GM19193 (cell line): Measurements from ENCODE around the gene POLD1.

Source experiments
- POLR2A ChIP-seq: IDR thresholded peaks from 4 replicates; pipeline ENCODE4 v1.6.1; 2011; ENCODE audit not compliant: insufficient read depth, insufficient read length; ENCODE audit errors: extremely low read depth

The POLD1 gene

GRCh38 chr19:50383852-50384684 is at the start of gene POLD1:
POLD1 (plus strand) TSS chr19:50384347; CDS start chr19:50398852, 14,505 bp downstream.
- peak; percentile 68 for TF ChIP-seq POLR2A

DNA sequence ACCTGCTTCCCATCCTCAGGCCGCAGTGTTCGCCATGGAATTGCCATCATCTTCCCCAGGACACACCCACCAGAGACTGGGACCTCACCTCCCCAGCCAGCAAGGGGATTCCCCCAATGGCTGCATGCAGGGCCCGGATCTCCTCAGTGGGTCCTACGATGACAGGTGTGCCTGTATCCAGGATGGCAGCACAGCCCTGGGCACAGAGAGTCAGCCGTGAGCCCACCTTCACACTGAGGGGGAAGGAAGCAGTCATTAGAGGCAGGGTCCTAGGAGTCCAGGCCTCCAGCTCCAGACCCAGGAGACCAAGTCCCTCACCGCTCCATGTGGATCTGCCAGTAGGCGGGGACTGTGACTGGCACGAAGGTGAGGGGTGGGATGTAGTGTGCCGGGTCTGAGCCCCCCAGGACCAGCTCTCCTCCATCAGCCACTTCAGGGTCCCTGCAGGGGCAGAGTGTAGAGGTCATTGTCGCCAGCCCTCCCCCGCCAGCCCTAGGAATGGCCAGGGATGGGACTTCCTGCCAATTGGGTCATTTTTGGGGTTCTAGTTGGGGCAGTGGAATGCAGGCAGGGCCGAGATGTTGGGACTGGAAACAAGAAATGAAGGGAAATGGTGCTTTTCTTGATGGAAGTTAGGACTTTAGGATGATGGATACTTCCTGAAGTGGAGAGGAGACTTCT is 49.3 kb upstream of the POLD1 start:
- TF ChIP-seq POLR2A = peak; percentile 16

GRCh38 chr19:50340331-50340730 is 43.8 kb upstream of the POLD1 start:
- TF ChIP-seq POLR2A = no peak

DNA sequence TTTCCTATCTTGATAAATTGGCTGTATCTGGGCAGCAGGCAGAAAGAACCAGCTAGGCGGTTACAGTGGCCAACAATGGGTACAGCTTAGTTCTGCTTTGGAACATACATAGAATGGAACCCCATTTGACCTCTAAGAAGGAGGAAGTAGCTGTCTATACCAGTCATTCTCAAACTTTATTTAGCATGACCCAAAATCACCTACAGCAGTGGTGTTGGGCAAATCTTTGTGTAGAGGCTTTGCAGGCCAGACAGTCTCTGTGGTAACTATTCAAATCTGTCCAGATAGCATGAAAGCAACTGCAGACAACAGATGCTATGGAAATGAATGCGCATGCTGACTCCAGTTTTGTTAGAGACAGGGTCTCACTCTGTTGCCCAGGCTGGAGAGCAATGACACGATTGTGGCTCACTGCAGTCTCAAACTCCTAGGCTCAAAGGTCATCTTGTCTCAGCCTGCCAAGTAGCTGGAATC is 43.0 kb upstream of the POLD1 start:
- TF ChIP-seq POLR2A = no peak

GRCh38 chr19:50344661-50345318 is 39.4 kb upstream of the POLD1 start:
- TF ChIP-seq POLR2A = peak; percentile 88

- no peak for TF ChIP-seq POLR2A
Measured at GRCh38 chr19:50349277-50350057, 34.7 kb upstream of the POLD1 start.

DNA sequence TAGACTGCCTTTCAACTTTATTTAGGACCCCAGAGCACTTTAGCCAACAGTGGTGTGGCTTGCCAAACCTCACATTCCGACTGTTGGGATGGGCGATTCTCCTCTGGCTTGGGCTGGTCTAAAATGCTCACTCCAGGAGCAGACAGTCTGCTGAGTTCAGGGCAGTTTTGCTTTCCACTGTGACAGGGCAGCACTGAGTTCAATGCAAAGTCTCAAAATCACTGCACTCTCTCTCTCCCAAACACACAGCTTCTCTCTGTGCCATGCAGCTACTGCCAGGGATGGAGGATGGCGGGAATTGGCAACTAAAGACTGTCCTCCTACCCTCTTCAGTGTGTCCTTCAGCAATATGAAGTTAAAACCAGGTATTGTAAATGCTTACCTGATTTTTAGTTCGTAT is 31.9 kb upstream of the POLD1 start:
- no peak for TF ChIP-seq POLR2A

GRCh38 chr19:50356691-50357177 is 27.4 kb upstream of the POLD1 start:
- TF ChIP-seq POLR2A = no peak

DNA sequence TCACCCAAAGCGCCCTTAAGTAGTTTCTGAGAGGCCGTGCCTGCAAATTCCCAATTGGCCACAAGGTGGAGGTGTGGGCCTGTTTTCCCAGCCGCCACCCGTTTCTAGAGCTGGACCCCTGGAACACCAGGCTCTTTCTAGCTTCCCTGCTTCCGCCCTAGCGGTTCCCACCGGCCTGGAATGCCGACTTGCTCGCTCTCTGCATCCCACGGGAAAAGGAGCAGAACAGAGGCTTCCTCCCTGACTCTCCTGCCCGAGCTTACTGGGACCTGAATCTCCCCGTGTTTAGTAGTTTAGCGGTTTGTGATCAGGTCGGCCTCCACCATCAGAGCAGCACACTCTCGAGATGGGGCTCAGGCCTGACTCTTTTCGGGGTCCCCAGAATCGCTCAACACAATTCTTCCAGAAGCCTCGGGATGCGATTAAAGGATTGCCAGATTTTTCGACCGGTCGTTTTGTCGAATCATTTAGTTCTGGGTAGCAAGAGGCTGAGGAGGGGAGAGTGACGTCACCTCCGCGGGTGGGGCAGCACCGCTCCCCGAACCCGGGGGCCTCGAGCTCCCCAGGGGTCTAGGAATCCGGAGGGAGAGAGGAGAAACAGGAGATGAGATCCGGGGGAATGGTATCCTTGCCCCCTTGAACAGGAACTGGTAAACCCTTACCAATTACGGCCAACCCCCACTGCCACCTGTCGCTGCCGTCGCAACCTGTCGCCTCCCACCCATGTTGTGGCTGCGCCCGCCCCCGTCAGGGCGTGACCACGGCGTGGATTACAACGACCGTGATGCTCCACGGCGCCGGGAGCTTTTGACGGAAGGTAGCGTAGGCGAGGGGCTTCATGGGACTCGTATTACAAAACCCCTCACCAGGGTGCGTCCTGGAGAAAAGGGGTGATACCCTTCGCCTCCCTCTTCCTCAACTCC is 26.7 kb upstream of the POLD1 start:
- peak; percentile 53 for TF ChIP-seq POLR2A

- TF ChIP-seq POLR2A = peak; percentile 81
Measured at GRCh38 chr19:50358483-50359327, 25.4 kb upstream of the POLD1 start.

GRCh38 chr19:50359328-50359818 is 24.8 kb upstream of the POLD1 start:
- no peak for TF ChIP-seq POLR2A

- no peak for TF ChIP-seq POLR2A
Measured at GRCh38 chr19:50361290-50362029, 22.7 kb upstream of the POLD1 start.
